OCI-M2 (cell line): Measurements from ENCODE around the gene ITIH2.
"Not testable (repeated sequence)": the region's sequence is repeated elsewhere in the genome, so short reads cannot be mapped to it uniquely, and the experiment has no call there.

Source experiments
- DNase-seq: peaks from one replicate; lab custom pipeline; 2025; ENCODE audit not compliant: unreplicated experiment; lab: John Stamatoyannopoulos, UW

Gene ITIH2

GRCh38 chr10:7703140-7703539, at the start of gene ITIH2:
ITIH2 (plus strand) TSS chr10:7703316; CDS start chr10:7703435, 119 bp downstream.
- DNase-seq, result no peak

- not testable (repeated sequence) for DNase-seq
Measured at GRCh38 chr10:7657079-7657478, 46.0 kb upstream of the ITIH2 start.

GRCh38 chr10:7657552-7657951, 45.6 kb upstream of the ITIH2 start:
- no peak for DNase-seq

GRCh38 chr10:7659560-7659959, 43.6 kb upstream of the ITIH2 start:
- no peak for DNase-seq

- DNase-seq, result no peak
Measured at GRCh38 chr10:7662522-7662921, 40.6 kb upstream of the ITIH2 start.

- DNase-seq, result no peak
Measured at GRCh38 chr10:7664707-7665106, 38.4 kb upstream of the ITIH2 start.

GRCh38 chr10:7665767-7666166, 37.3 kb upstream of the ITIH2 start:
- no peak for DNase-seq

GRCh38 chr10:7666253-7667023, 36.7 kb upstream of the ITIH2 start, which contains the start of gene ITIH5:
ITIH5 (minus strand) TSS chr10:7666966; CDS start chr10:7666892, 74 bp downstream.
- DNase-seq, result no peak

GRCh38 chr10:7667262-7668141, 35.6 kb upstream of the ITIH2 start:
- DNase-seq, result no peak

GRCh38 chr10:7670157-7670556, 33.0 kb upstream of the ITIH2 start:
- no peak for DNase-seq

- no peak for DNase-seq
Measured at GRCh38 chr10:7672341-7673134, 30.6 kb upstream of the ITIH2 start.

GRCh38 chr10:7679256-7679655, 23.9 kb upstream of the ITIH2 start:
- no peak for DNase-seq

- not testable (repeated sequence) for DNase-seq
Measured at GRCh38 chr10:7680078-7680477, 23.0 kb upstream of the ITIH2 start.

- no peak for DNase-seq
Measured at GRCh38 chr10:7686351-7687171, 16.6 kb upstream of the ITIH2 start.

GRCh38 chr10:7687228-7687907, 15.7 kb upstream of the ITIH2 start:
- DNase-seq, result no peak

- no peak for DNase-seq
Measured at GRCh38 chr10:7689591-7689990, 13.5 kb upstream of the ITIH2 start.

GRCh38 chr10:7690885-7691597, 12.1 kb upstream of the ITIH2 start:
- not testable (repeated sequence) for DNase-seq

- DNase-seq, result not testable (repeated sequence)
Measured at GRCh38 chr10:7692368-7692767, 10.7 kb upstream of the ITIH2 start.

- not testable (repeated sequence) for DNase-seq
Measured at GRCh38 chr10:7693194-7693593, 9.9 kb upstream of the ITIH2 start.
